ENCODE results near the gene ZNF691. TPM values are rescaled to one million over a fixed set of nuclear protein-coding genes. Genes with fewer than 3 reads are reported as not detected.
"Not testable (repeated sequence)": the region's sequence is repeated elsewhere in the genome, so short reads cannot be mapped to it uniquely, and the experiment has no call there.

ZNF691 gene
- total RNA-seq, 1 experiment from 2014 or later: 16.6 TPM

GRCh38 chr1:42807056-42807668, 39.3 kb upstream of the ZNF691 start:
- Mint-ChIP-seq H3K27ac (no peak overlapping the region), H3K9me3 (peaks cover 33% of the 10 kb centered on the region), H3K4me3 (no peak overlapping the region), H3K27me3 (ENCODE audit: low read depth) (no peaks in the 10 kb centered on the region), H3K36me3 (peaks cover 36% of the 10 kb centered on the region), H3K4me1 (no peaks in the 10 kb centered on the region)
- POLR2A ChIA-PET: no interaction called here
- CTCF ChIA-PET: interaction anchor here (1.0 to 1.4 kb wide), 2 partner anchors 41 to 266 kb away, joined by 3 to 4 read pairs; partner anchors contain the start of gene P3H1
- ATAC-seq: no peak
- no peak for DNase-seq (ENCODE audit: low spot score)
- no peak for TF ChIP-seq AFF4 (CRISPR knock-in tag; IDR thresholded peaks at IDR 0.05; ENCODE audit: borderline replicate concordance)
- TF ChIP-seq IRF2 (CRISPR knock-in tag; IDR thresholded peaks at IDR 0.05; ENCODE audit: borderline replicate concordance, low read depth): no peak
- no peak for TF ChIP-seq GABPB1 (CRISPR knock-in tag; IDR thresholded peaks at IDR 0.05)
- no peak for TF ChIP-seq ATF3 (CRISPR knock-in tag; conservative IDR thresholded peaks at IDR 0.05)
- TF ChIP-seq ZNF263 (CRISPR knock-in tag; IDR thresholded peaks at IDR 0.05; ENCODE audit: low read depth): no peak
- no peak for TF ChIP-seq FOXK1 (CRISPR knock-in tag; IDR thresholded peaks at IDR 0.05)
- TF ChIP-seq CDX4 (CRISPR knock-in tag; IDR thresholded peaks at IDR 0.05; ENCODE audit: borderline replicate concordance): no peak
- TF ChIP-seq NR2C2 (CRISPR knock-in tag; IDR thresholded peaks at IDR 0.05): no peak

GRCh38 chr1:42814815-42815214, 31.6 kb upstream of the ZNF691 start:
- CTCF ChIA-PET; H3K27ac Mint-ChIP-seq; H3K36me3 Mint-ChIP-seq; DNase-seq (ENCODE audit: low spot score); POLR2A ChIA-PET; H3K4me3 Mint-ChIP-seq; ATAC-seq; H3K27me3 Mint-ChIP-seq (ENCODE audit: low read depth); H3K9me3 Mint-ChIP-seq: not testable (repeated sequence)
- peaks cover 11% of the 10 kb centered on the region for H3K4me1 Mint-ChIP-seq

- Mint-ChIP-seq H3K27ac (peak overlapping the region; percentile 88), H3K27me3 (ENCODE audit: low read depth) (no peaks in the 10 kb centered on the region), H3K4me1 (peaks cover 17% of the 10 kb centered on the region), H3K9me3 (no peaks in the 10 kb centered on the region), H3K4me3 (peak overlapping the region; percentile 78), H3K36me3 (peaks cover 9% of the 10 kb centered on the region)
- POLR2A ChIA-PET: interaction anchor here (0.8 to 1.3 kb wide), 3 partner anchors 49 to 109 kb away, joined by 3 to 4 read pairs (median 3); partner anchors contain the start of genes C1orf50 and P3H1
- ATAC-seq (peak; percentile 6), DNase-seq (ENCODE audit: low spot score) (no peak)
- CTCF ChIA-PET: interaction anchor here (1.5 to 3.2 kb wide), 6 partner anchors 30 to 258 kb away, joined by 3 to 17 read pairs (median 8); partner anchors contain the start of genes C1orf50, P3H1 and ZNF691
- TF ChIP-seq NFE2L1 (CRISPR knock-in tag; IDR thresholded peaks at IDR 0.05): no peak
- no peak for TF ChIP-seq ZNF263 (CRISPR knock-in tag; IDR thresholded peaks at IDR 0.05; ENCODE audit: low read depth)
- no peak for TF ChIP-seq ATF6 (CRISPR knock-in tag; IDR thresholded peaks at IDR 0.05)
- no peak for TF ChIP-seq MAX (CRISPR knock-in tag; IDR thresholded peaks at IDR 0.05)
- no peak for TF ChIP-seq RORB (CRISPR knock-in tag; IDR thresholded peaks at IDR 0.05)
- no peak for TF ChIP-seq NFYB (CRISPR knock-in tag; conservative IDR thresholded peaks at IDR 0.05; ENCODE audit: low read depth)
- no peak for TF ChIP-seq ZBTB43 (CRISPR knock-in tag; IDR thresholded peaks at IDR 0.05)
- no peak for TF ChIP-seq ETV6 (CRISPR knock-in tag; IDR thresholded peaks at IDR 0.05)
- TF ChIP-seq ZNF416 (CRISPR knock-in tag; IDR thresholded peaks at IDR 0.05): no peak
- TF ChIP-seq NR2C2 (CRISPR knock-in tag; IDR thresholded peaks at IDR 0.05): no peak
- no peak for TF ChIP-seq TEAD1 (CRISPR knock-in tag; IDR thresholded peaks at IDR 0.05)
These were observed 30.4 kb upstream of the ZNF691 start for GRCh38 chr1:42815941-42816584.
